Colonic mucosa (tissue), 4 donors: Measurements from ENCODE around the gene SIX3. TPM values are rescaled to one million over a fixed set of nuclear protein-coding genes. Genes with fewer than 3 reads are reported as not detected.
A peak's percentile ranks its signal among the peaks of the same experiment; 100 is the strongest.

ENCODE experiments used
- DNase-seq: peaks from one replicate; pipeline ENCODE4 v3.0.0-alpha.2; 2020
- H3K27ac ChIP-seq: fragments of 200-600 bp; one replicate; pipeline ENCODE4 v1.8.0; 2021
- H3K27me3 ChIP-seq: fragments of 200-600 bp; one replicate; pipeline ENCODE4 v1.8.0; 2021
- H3K36me3 ChIP-seq: fragments of 200-600 bp; one replicate; pipeline ENCODE4 v1.8.0; 2021
- H3K4me1 ChIP-seq: fragments of 200-600 bp; one replicate; pipeline ENCODE4 v1.8.0; 2021; ENCODE audit warnings: mild to moderate bottlenecking
- H3K4me3 ChIP-seq: fragments of 200-600 bp; one replicate; pipeline ENCODE4 v1.8.0; 2021
- H3K9ac ChIP-seq, 2 donors: one replicate each; pipeline ENCODE4 v1.7.0; 2013; ENCODE audit warnings: control low read depth in 2 of 2, low read depth in 2 of 2, low read length in 2 of 2
- H3K9me3 ChIP-seq: fragments of 200-600 bp; one replicate; pipeline ENCODE4 v1.8.0; 2021
- CTCF ChIP-seq: fragments of 200-600 bp; IDR thresholded peaks from one replicate; pipeline ENCODE4 v1.8.0; 2022; ENCODE audit warnings: antibody characterized with exemption, mild to moderate bottlenecking
- intact Hi-C: fragments of 100-400 bp; cut with DNase I; formaldehyde crosslinking; loops from one replicate; pipeline ENCODE4 v1.14.1; 2022
- total RNA-seq, 2 donors: library from RNA; stranded (reverse); fragmentation: NEBNext Ultra II Directional in 1 of 2; extraction: Animal tissue kit (Norgen Biotek cat#: 25700) in 1 of 2; gene quantifications; one replicate each; pipeline ENCODE4 v1.2.1, GENCODE V29; 2021
- donor health status: healthy.
- donor health status: DM: no; HTN: no; CAD: no.
- donor health status: DM: no; HTN: no; CAD: no.

Gene SIX3
- total RNA-seq, 2 donors from 2014 or later: not detected

DNA sequence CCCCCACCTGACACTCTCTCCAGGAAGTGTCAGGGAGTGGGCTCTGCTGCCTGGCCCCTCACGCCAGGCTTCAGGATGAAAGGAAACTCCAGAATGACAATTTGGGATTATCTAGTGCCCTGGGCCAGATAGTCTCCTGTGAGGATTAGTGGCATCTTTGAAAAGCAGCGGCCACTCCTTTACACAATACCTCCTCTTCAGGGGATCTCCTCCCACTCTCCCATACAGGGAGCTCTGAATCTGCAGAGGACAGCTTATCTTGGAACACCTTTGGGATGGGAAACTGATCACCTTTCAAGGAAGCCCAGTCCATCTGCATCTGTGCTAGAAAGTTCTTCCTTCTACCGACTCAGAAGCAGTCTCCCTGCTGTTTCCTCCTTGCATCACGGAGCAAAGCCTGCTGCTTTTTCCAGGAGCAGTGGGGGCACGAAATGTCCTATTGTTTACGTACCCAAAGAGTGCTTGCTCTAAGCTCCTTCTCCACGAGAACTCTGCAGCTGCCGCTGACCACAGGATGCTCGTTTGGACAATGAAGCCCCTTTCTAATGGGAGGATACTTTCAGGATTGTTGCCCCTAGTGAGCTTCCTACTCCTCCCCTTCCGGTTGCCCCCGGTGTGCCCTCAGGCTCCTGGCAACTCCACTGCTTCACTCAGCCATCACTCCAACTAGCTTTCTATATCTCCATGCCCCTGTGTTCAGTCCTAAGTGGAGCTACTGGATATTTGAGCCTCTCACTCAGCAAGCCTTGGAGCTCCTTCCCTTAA, 31.5 kb downstream of the SIX3 start:
- no peaks in the 10 kb centered on the region for H3K27me3 ChIP-seq
- no peak overlapping the region for H3K27ac ChIP-seq
- no peaks in the 10 kb centered on the region for H3K36me3 ChIP-seq
- no peak for TF ChIP-seq CTCF
- H3K4me1 ChIP-seq: no peaks in the 10 kb centered on the region
- no peaks in the 10 kb centered on the region for H3K9me3 ChIP-seq
- no peak overlapping the region for H3K9ac ChIP-seq
- DNase-seq: no peak
- H3K4me3 ChIP-seq: no peak overlapping the region
- intact Hi-C loops: loop anchor here (10.0 kb wide), 1 partner anchor 202 kb away; no protein-coding TSS in a partner anchor

DNA sequence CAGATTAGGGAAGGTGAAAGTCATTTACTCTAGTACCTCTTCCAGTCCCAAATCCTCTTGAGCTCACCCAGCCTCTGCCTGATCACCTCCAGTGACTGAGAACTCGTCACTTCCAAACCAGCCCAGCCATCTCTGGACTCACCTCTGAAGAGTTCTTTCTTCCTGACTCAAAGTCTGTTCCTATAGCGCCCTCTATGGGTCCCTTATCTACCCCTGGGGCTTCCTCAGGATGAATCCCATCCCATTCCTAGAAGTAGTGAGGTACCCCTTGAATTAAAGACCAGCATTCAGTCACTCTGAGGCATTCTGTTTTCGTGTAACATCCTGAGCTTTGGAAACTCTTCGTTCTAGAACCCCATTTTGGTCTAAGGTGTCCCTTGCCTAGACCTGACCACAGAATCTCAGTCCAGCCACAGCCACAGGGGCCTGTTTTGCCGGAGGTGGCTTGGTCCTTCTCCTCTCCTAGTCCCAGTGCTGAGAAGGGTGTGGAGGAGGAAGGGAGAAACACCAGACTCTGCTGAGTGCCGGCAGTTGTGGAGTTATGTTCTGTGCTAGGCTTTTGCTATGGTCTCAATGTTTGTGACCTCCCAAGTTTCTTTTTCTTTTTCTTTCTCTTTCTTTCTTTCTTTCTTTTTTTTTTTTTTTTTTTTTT, 32.7 kb downstream of the SIX3 start:
- Histone ChIP-seq H3K27me3 (no peaks in the 10 kb centered on the region), H3K36me3 (no peaks in the 10 kb centered on the region), H3K9ac (no peak overlapping the region), H3K4me3 (no peak overlapping the region), H3K4me1 (no peaks in the 10 kb centered on the region), H3K9me3 (no peaks in the 10 kb centered on the region), H3K27ac (no peak overlapping the region)
- intact Hi-C loops: loop anchor here (10.0 kb wide), 1 partner anchor 201 kb away; no protein-coding TSS in a partner anchor
- DNase-seq: peak; percentile 37
- no peak for TF ChIP-seq CTCF

DNA sequence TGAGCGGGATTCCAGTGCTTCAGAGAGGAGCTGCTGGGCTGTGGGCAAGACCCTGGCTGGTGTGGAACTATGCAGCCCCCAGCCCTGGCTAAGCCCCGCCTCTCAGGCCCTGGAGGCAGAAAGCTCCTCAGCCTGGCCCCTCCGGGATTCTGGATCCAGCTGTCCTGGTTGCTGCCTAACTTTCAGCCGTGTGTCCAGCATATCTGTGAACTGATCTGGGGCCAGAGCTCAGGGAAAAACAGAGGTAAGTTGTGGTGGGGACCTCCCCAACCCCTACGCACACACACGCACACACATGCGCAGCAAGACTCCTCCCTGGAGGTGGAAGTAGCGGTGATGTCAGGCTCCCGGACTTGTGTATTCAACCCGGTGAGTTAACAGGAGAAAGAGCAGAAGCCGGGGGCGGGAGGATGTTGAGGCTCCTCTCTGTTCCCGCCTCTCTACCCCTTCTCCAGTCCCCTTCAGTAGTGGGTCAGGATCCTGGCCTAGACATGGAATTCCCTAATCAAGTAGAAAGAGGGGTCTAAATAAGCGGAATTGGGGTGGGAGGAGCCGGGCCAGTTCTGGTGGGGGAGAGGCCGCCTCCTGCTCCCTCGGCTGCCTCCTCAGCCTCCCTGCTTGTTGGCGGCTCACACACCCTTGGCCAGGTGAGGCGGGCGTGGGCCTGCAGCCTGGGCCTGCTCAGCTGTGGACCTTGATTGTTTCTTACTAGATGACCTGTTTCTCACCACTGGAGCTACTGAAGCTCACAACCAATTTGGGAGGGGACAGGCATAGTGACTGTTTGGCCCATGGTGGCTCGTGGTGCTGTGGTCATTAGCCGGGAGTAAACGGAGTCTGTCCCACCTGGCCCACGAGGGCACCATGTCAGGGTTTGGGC, 34.3 kb downstream of the SIX3 start:
- H3K9ac ChIP-seq: no peak overlapping the region
- H3K4me1 ChIP-seq: no peaks in the 10 kb centered on the region
- H3K9me3 ChIP-seq: no peaks in the 10 kb centered on the region
- no peak overlapping the region for H3K4me3 ChIP-seq
- no peak for DNase-seq
- no peaks in the 10 kb centered on the region for H3K36me3 ChIP-seq
- TF ChIP-seq CTCF: no peak
- no peak overlapping the region for H3K27ac ChIP-seq
- H3K27me3 ChIP-seq: no peaks in the 10 kb centered on the region
- intact Hi-C loops: loop anchor here (10.0 kb wide), 1 partner anchor 199 kb away; no protein-coding TSS in a partner anchor

- intact Hi-C loops: loop anchor here (10.0 kb wide), 1 partner anchor 195 kb away; no protein-coding TSS in a partner anchor
- no peaks in the 10 kb centered on the region for H3K36me3 ChIP-seq
- H3K9me3 ChIP-seq: no peaks in the 10 kb centered on the region
- H3K4me3 ChIP-seq: no peak overlapping the region
- H3K9ac ChIP-seq: no peak overlapping the region
- no peaks in the 10 kb centered on the region for H3K4me1 ChIP-seq
- no peaks in the 10 kb centered on the region for H3K27me3 ChIP-seq
- no peak overlapping the region for H3K27ac ChIP-seq
- no peak for DNase-seq
- TF ChIP-seq CTCF: no peak
Measured at GRCh38 chr2:44979581-44979980, 38.1 kb downstream of the SIX3 start.
